Subcutaneous abdominal adipose tissue (tissue), 5 donors: Measurements from ENCODE around the gene POU2F2.

Experiments
- H3K27ac ChIP-seq: one replicate; pipeline ENCODE4 v1.7.0; 2013; ENCODE audit warnings: low read depth, mild to moderate bottlenecking, inconsistent platforms, low read length, moderate library complexity
- H3K27me3 ChIP-seq, 5 donors: one replicate each; pipeline ENCODE4 v1.7.0; 2013; ENCODE audit warnings: low read length in 5 of 5, inconsistent platforms in 1 of 5; ENCODE audit not compliant: control insufficient read depth in 5 of 5, insufficient read depth in 4 of 5
- H3K36me3 ChIP-seq, 5 donors: one replicate each; pipeline ENCODE4 v1.7.0; 2013; ENCODE audit warnings: low read length in 5 of 5; ENCODE audit not compliant: control insufficient read depth in 5 of 5, insufficient read depth in 5 of 5
- H3K4me1 ChIP-seq, 5 donors: one replicate each; pipeline ENCODE4 v1.7.0; 2013; ENCODE audit warnings: low read length in 5 of 5, mild to moderate bottlenecking in 3 of 5, moderate library complexity in 1 of 5; ENCODE audit not compliant: control insufficient read depth in 5 of 5, insufficient read depth in 5 of 5
- H3K4me3 ChIP-seq, 5 donors: one replicate each; pipeline ENCODE4 v1.7.0; 2013; ENCODE audit warnings: low read length in 5 of 5, low read depth in 1 of 5
- H3K9ac ChIP-seq, 5 donors: one replicate each; pipeline ENCODE4 v1.7.0; 2013; ENCODE audit warnings: low read length in 5 of 5, mild to moderate bottlenecking in 4 of 5, moderate library complexity in 3 of 5
- H3K9me3 ChIP-seq, 5 donors: one replicate each; pipeline ENCODE4 v1.7.0; 2013; ENCODE audit warnings: low read length in 5 of 5; ENCODE audit not compliant: control insufficient read depth in 5 of 5
- donor health status: healthy.
- donor health status: healthy.
- donor health status: healthy.
- donor health status: healthy.
- donor health status: healthy.

POU2F2 gene

GRCh38 chr19:42155796-42156195 is 23.6 kb upstream of the POU2F2 start:
- Histone ChIP-seq H3K27me3 (peaks cover 23 to 44% (median 43%) of the 10 kb centered on the region in 5 donors), H3K27ac (no peak overlapping the region), H3K36me3 (no peaks in the 10 kb centered on the region), H3K9me3 (no peaks in the 10 kb centered on the region), H3K4me1 (peaks cover 0 to 16% (median 10%) of the 10 kb centered on the region in 5 donors), H3K9ac (no peak overlapping the region), H3K4me3 (no peak overlapping the region)

GRCh38 chr19:42154471-42155323 is 22.5 kb upstream of the POU2F2 start:
- H3K27me3 ChIP-seq: peaks cover 28 to 50% (median 48%) of the 10 kb centered on the region in 5 donors
- no peaks in the 10 kb centered on the region for H3K36me3 ChIP-seq
- H3K27ac ChIP-seq: no peak overlapping the region
- no peaks in the 10 kb centered on the region for H3K9me3 ChIP-seq
- H3K4me1 ChIP-seq: peaks cover 0 to 16% (median 10%) of the 10 kb centered on the region in 5 donors
- no peak overlapping the region for H3K4me3 ChIP-seq
- no peak overlapping the region for H3K9ac ChIP-seq

- Histone ChIP-seq H3K9me3 (no peaks in the 10 kb centered on the region), H3K4me1 (peaks cover 0 to 8% (median 4%) of the 10 kb centered on the region in 5 donors), H3K9ac (no peak overlapping the region), H3K4me3 (no peak overlapping the region), H3K27ac (no peak overlapping the region), H3K36me3 (no peaks in the 10 kb centered on the region), H3K27me3 (peaks cover 29 to 57% (median 54%) of the 10 kb centered on the region in 5 donors)
These were observed 21.6 kb upstream of the POU2F2 start for GRCh38 chr19:42153672-42154433.

GRCh38 chr19:42152910-42153671 is 20.8 kb upstream of the POU2F2 start:
- Histone ChIP-seq H3K36me3 (no peaks in the 10 kb centered on the region), H3K9ac (no peak overlapping the region), H3K27me3 (peaks cover 29 to 62% (median 56%) of the 10 kb centered on the region in 5 donors), H3K27ac (no peak overlapping the region), H3K4me1 (peaks cover 0 to under 1% (median 0%) of the 10 kb centered on the region in 5 donors), H3K9me3 (no peaks in the 10 kb centered on the region), H3K4me3 (no peak overlapping the region)

DNA sequence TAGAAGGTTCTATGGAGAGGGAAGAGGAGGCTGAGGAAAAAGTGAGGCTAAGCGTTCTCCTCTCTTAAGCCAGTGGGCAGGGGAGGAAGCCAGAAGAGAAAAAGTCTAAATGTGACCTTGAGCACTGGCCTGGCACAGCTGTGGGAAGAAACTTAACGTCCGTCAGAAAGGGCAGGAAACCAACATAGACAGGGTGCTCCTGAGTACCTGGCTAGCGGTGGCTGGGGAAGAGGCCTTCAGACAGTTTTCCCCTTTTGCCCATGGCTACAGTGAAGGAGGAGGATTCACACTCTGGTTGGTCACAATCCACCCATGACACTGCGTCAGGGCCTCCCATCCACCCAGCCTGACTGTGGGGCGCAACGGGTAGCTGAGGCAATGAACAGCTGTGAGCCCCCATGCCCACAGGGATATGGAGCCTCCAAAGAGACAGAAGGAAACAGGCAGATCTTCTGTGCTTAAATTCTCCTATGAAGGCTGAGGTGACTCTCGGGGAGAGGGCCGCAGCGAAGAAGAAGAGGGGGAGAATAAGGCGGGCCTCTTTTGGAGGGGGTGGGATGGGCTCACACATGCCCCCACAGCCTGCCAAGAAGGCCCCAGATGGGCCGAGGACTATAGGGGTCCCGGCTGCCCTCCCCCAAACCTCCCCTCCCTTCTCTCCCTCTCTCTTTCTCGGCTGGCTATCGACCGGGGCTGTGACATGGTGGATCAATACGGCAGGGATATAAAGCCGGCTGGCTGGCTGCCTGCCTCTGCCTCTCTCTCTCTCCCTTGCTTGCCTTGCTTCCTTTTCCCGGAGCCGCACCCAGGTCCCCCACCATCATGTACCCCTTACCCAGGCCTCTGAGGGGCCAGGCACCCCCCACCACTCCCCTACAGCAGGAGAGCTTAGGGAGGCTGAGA is 19.8 kb upstream of the POU2F2 start:
- Histone ChIP-seq H3K4me3 (no peak overlapping the region), H3K9me3 (no peaks in the 10 kb centered on the region), H3K27ac (no peak overlapping the region), H3K27me3 (peaks cover 29 to 67% (median 56%) of the 10 kb centered on the region in 5 donors), H3K9ac (no peak overlapping the region), H3K4me1 (no peaks in the 10 kb centered on the region), H3K36me3 (no peaks in the 10 kb centered on the region)

DNA sequence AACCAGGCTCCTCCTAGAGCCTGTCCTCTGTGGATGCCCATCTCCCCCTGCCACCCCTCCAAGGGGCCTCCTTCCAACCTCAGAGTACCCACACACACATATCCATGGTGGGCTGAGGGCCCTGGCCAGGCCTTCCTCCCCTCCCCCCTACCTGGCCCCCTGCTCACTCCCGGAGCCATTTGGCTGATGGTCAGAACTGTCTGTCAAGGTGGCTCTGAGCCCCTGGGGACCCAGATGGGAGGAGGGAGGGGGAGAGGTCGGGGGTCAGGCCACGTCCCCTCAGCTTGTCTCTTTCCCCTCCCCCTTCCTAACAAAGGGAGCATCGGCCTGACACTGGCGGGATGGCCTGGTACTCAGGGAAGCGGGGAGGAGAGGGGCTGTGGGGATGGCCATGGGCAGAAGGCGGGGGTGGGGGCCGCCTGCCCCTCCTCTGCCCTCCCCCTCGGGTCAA is 18.7 kb upstream of the POU2F2 start:
- Histone ChIP-seq H3K9me3 (no peaks in the 10 kb centered on the region), H3K4me1 (no peaks in the 10 kb centered on the region), H3K27me3 (peaks cover 29 to 66% (median 58%) of the 10 kb centered on the region in 5 donors), H3K9ac (no peak overlapping the region), H3K4me3 (no peak overlapping the region), H3K27ac (no peak overlapping the region), H3K36me3 (no peaks in the 10 kb centered on the region)

- Histone ChIP-seq H3K4me1 (no peaks in the 10 kb centered on the region), H3K36me3 (no peaks in the 10 kb centered on the region), H3K9me3 (no peaks in the 10 kb centered on the region), H3K27ac (no peak overlapping the region), H3K27me3 (peaks cover 29 to 66% (median 54%) of the 10 kb centered on the region in 5 donors), H3K4me3 (no peak overlapping the region), H3K9ac (no peak overlapping the region)
These were observed 18.1 kb upstream of the POU2F2 start for GRCh38 chr19:42150364-42150763.

- no peak overlapping the region for H3K4me3 ChIP-seq
- peaks cover 29 to 60% (median 47%) of the 10 kb centered on the region in 5 donors for H3K27me3 ChIP-seq
- no peaks in the 10 kb centered on the region for H3K9me3 ChIP-seq
- no peaks in the 10 kb centered on the region for H3K4me1 ChIP-seq
- H3K36me3 ChIP-seq: no peaks in the 10 kb centered on the region
- H3K27ac ChIP-seq: no peak overlapping the region
- no peak overlapping the region for H3K9ac ChIP-seq
These were observed 17.4 kb upstream of the POU2F2 start for GRCh38 chr19:42149447-42150202.
